ENCODE results near the gene PPARG.

DNA sequence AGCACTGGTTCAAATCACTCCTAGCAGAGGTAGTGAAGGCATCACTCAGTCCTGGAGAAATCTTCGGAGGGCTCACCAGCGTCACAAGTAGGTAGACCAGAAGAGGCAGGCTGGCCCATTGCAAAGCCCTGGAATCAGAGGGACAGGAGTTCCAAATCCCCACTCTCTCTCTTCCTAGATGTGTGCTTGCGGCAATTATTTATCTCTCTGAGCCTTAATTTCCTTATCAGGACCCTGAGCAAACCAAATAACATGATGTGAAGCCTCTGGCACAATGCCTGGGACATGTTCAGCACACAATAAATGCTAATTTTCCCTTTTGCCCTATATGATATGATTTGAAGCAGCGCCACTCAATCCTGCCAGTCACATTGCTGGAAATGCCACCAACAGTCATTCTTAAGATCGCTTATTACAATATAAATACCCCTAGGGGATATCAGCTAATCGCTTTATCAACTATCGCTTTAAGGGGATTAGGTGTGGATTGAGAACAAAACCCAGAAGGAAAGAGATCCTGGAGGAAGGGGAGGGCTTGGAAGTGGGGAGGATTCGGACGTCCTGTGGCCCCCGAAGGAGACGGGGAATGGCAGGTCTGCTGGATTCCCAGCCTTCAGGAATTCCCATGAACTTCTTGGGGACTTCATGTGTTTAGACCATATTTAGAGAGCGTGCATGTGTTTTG is 135.9 kb downstream of the PPARG start:
- no peak for TF ChIP-seq POLR2A (IDR thresholded peaks at IDR 0.05)
- TF ChIP-seq CTCF (IDR thresholded peaks at IDR 0.05) = no peak

Measured in suprapubic skin (tissue), 3 donors.